DMS 273 (cell line): ENCODE data around the gene IGSF23.
"Not testable (repeated sequence)": the region's sequence is repeated elsewhere in the genome, so short reads cannot be mapped to it uniquely, and the experiment has no call there.

Experiments
- DNase-seq: peaks from one replicate; lab custom pipeline; 2025; ENCODE audit not compliant: unreplicated experiment; lab: John Stamatoyannopoulos, UW

The IGSF23 gene

GRCh38 chr19:44611812-44612295 lies 1.5 kb upstream of the IGSF23 start:
- DNase-seq = no peak

GRCh38 chr19:44614313-44614712 lies 950 bp downstream of the IGSF23 start:
- no peak for DNase-seq

- no peak for DNase-seq
Observed at GRCh38 chr19:44615863-44616247, 2.5 kb downstream of the IGSF23 start.

- DNase-seq = no peak
Observed at GRCh38 chr19:44617110-44617880, 3.9 kb downstream of the IGSF23 start.

- no peak for DNase-seq
Observed at GRCh38 chr19:44618640-44619357, 5.4 kb downstream of the IGSF23 start.

GRCh38 chr19:44620667-44621066 lies 7.3 kb downstream of the IGSF23 start:
- peak; percentile 55 for DNase-seq

- DNase-seq = no peak
Observed at GRCh38 chr19:44621367-44621766, 8.0 kb downstream of the IGSF23 start.

GRCh38 chr19:44623080-44623479 lies 9.7 kb downstream of the IGSF23 start:
- peak; percentile 39 for DNase-seq

GRCh38 chr19:44623626-44624025 lies 10.3 kb downstream of the IGSF23 start:
- DNase-seq = no peak

- DNase-seq = no peak
Observed at GRCh38 chr19:44624840-44625354, 11.5 kb downstream of the IGSF23 start.

GRCh38 chr19:44625637-44626036 lies 12.3 kb downstream of the IGSF23 start:
- DNase-seq = not testable (repeated sequence)

- DNase-seq = peak; percentile 14
Observed at GRCh38 chr19:44626048-44626624, 12.8 kb downstream of the IGSF23 start.

- no peak for DNase-seq
Observed at GRCh38 chr19:44627631-44628030, 14.3 kb downstream of the IGSF23 start.

GRCh38 chr19:44628793-44629192 lies 15.4 kb downstream of the IGSF23 start:
- DNase-seq = no peak

- DNase-seq = not testable (repeated sequence)
Observed at GRCh38 chr19:44631611-44632010, 18.2 kb downstream of the IGSF23 start.

- not testable (repeated sequence) for DNase-seq
Observed at GRCh38 chr19:44634058-44634457, 20.7 kb downstream of the IGSF23 start.

- no peak for DNase-seq
Observed at GRCh38 chr19:44634785-44635184, 21.4 kb downstream of the IGSF23 start.

- DNase-seq = peak; percentile 27
Observed at GRCh38 chr19:44635581-44636438, 22.4 kb downstream of the IGSF23 start.

GRCh38 chr19:44636439-44637389 lies 23.4 kb downstream of the IGSF23 start:
- DNase-seq = no peak

- no peak for DNase-seq
Observed at GRCh38 chr19:44637390-44637764, 24.0 kb downstream of the IGSF23 start.
